Endodermal cell (in vitro differentiated cells): ENCODE measurements around the gene ATP11C. TPM values are rescaled to one million over a fixed set of nuclear protein-coding genes. Genes with fewer than 3 reads are reported as not detected.

ENCODE experiments used
- DNase-seq: peaks from one replicate; pipeline ENCODE4 v3.0.0-alpha.2; 2017
- H3K27ac ChIP-seq: 2 replicates; pipeline ENCODE4 v1.5.1; 2013; ENCODE audit warnings: mild to moderate bottlenecking, low read depth, low read length, moderate library complexity
- H3K27me3 ChIP-seq: 2 replicates; pipeline ENCODE4 v1.6.1; 2013; ENCODE audit warnings: mild to moderate bottlenecking, low read length, moderate library complexity; ENCODE audit not compliant: insufficient read depth, control insufficient read depth, poor library complexity, severe bottlenecking
- H3K36me3 ChIP-seq: 2 replicates; pipeline ENCODE4 v1.7.0; 2013; ENCODE audit warnings: mild to moderate bottlenecking, low read length, moderate library complexity; ENCODE audit not compliant: control insufficient read depth, insufficient read depth
- H3K4me1 ChIP-seq: one replicate; pipeline ENCODE4 v1.7.0; 2013; ENCODE audit warnings: low read length; ENCODE audit not compliant: control insufficient read depth, insufficient read depth
- H3K4me3 ChIP-seq: 2 replicates; pipeline ENCODE4 v1.5.1; 2013; ENCODE audit warnings: mild to moderate bottlenecking, low read length, moderate library complexity
- H3K9ac ChIP-seq: 2 replicates; pipeline ENCODE4 v1.6.1; 2013; ENCODE audit warnings: mild to moderate bottlenecking, low read length, moderate library complexity; ENCODE audit not compliant: poor library complexity, severe bottlenecking; ENCODE audit errors: extremely low read depth
- H3K9me3 ChIP-seq: 2 replicates; pipeline ENCODE4 v1.6.1; 2013; ENCODE audit warnings: mild to moderate bottlenecking, low read length, moderate library complexity; ENCODE audit not compliant: control insufficient read depth
- H3K27ac Mint-ChIP-seq: 2 replicates; pipeline ENCODE4 v1.8.0; 2020; ENCODE audit warnings: mixed read lengths
- H3K27me3 Mint-ChIP-seq: 2 replicates; pipeline ENCODE4 v1.8.0; 2021; ENCODE audit warnings: mild to moderate bottlenecking, mixed read lengths; ENCODE audit not compliant: insufficient read depth
- H3K36me3 Mint-ChIP-seq: 2 replicates; pipeline ENCODE4 v1.8.0; 2020; ENCODE audit warnings: low read depth, mixed read lengths
- H3K4me1 Mint-ChIP-seq: 2 replicates; pipeline ENCODE4 v1.8.0; 2020; ENCODE audit warnings: mixed read lengths
- H3K4me3 Mint-ChIP-seq: 2 replicates; pipeline ENCODE4 v1.8.0; 2020; ENCODE audit warnings: mild to moderate bottlenecking, moderate library complexity, mixed read lengths
- H3K9me3 Mint-ChIP-seq: 2 replicates; pipeline ENCODE4 v1.8.0; 2020; ENCODE audit warnings: mild to moderate bottlenecking, mixed read lengths
- CTCF ChIP-seq: fragments of 200-600 bp; sonication (generic); conservative IDR thresholded peaks from 2 replicates; pipeline ENCODE4 v1.5.0; 2021; ENCODE audit warnings: antibody characterized with exemption, mild to moderate bottlenecking
- WGBS, 2 experiments: methylation state at CpG; one replicate each; pipeline versions ENCODE4 v1.1.5 to v1.1.7; 2013; ENCODE audit warnings: missing lambda C conversion rate in 2 of 2, mixed read lengths in 1 of 2; ENCODE audit not compliant: insufficient coverage in 1 of 2, insufficient read length in 1 of 2; 5-methylcytosine and 5-hydroxymethylcytosine counted together
- total RNA-seq, 2 donors: library from RNA; stranded (reverse); fragmentation: NEBNext Ultra II Directional in 1 of 2; extraction: Animal tissue kit (Norgen Biotek cat#: 25700) in 1 of 2; gene quantifications; 2 replicates in 1 of 2; 3 replicates in 1 of 2; pipeline ENCODE4 v1.2.1, GENCODE V29; 2021

ATP11C gene
- total RNA-seq, 2 donors from 2014 or later = 62.9 to 114 TPM

- WGBS, 2 experiments = 98 to 100% methylated on average over 2 to 3 of the region's 7 CpGs
- H3K27ac Mint-ChIP-seq = no peak overlapping the region
These were observed 112.4 kb downstream of the ATP11C start for GRCh38 chrX:139820358-139820984.

GRCh38 chrX:139816204-139816603, 116.6 kb downstream of the ATP11C start:
- Histone ChIP-seq H3K4me1 (no peaks in the 10 kb centered on the region), H3K27ac (no peak overlapping the region), H3K9me3 (no peaks in the 10 kb centered on the region), H3K9ac (no peak overlapping the region), H3K27me3 (no peaks in the 10 kb centered on the region), H3K36me3 (peaks cover 12% of the 10 kb centered on the region), H3K4me3 (no peak overlapping the region)
- Mint-ChIP-seq H3K36me3 (peaks cover 51% of the 10 kb centered on the region), H3K4me3 (no peak overlapping the region), H3K9me3 (no peaks in the 10 kb centered on the region), H3K4me1 (peaks cover 31% of the 10 kb centered on the region), H3K27me3 (no peaks in the 10 kb centered on the region), H3K27ac (peak overlapping the region; percentile 53)
- no peak for TF ChIP-seq CTCF
- WGBS, 2 experiments = 89% methylated on average over 2 of the region's 2 CpGs; no CpG with 5 or more reads in 1 of the 2 experiments
- DNase-seq = no peak

More at GRCh38 chrX:139820358-139820984, 112.4 kb downstream of the ATP11C start:
- H3K9me3 Mint-ChIP-seq = no peaks in the 10 kb centered on the region
- H3K4me3 Mint-ChIP-seq = no peak overlapping the region
- Histone ChIP-seq H3K9ac (no peak overlapping the region), H3K27me3 (no peaks in the 10 kb centered on the region), H3K4me1 (no peaks in the 10 kb centered on the region), H3K9me3 (no peaks in the 10 kb centered on the region), H3K4me3 (no peak overlapping the region), H3K36me3 (no peaks in the 10 kb centered on the region), H3K27ac (no peak overlapping the region)
- no peak for DNase-seq
- peaks cover 35% of the 10 kb centered on the region for H3K4me1 Mint-ChIP-seq
- peaks cover 37% of the 10 kb centered on the region for H3K36me3 Mint-ChIP-seq
- TF ChIP-seq CTCF = no peak
- H3K27me3 Mint-ChIP-seq = no peaks in the 10 kb centered on the region

- Mint-ChIP-seq H3K27ac (no peak overlapping the region), H3K36me3 (peaks cover 54% of the 10 kb centered on the region), H3K4me3 (no peak overlapping the region), H3K4me1 (peaks cover 31% of the 10 kb centered on the region), H3K9me3 (no peaks in the 10 kb centered on the region), H3K27me3 (no peaks in the 10 kb centered on the region)
- no peaks in the 10 kb centered on the region for H3K4me1 ChIP-seq
- 100% methylated on average over 1 of the region's 1 CpG; no CpG with 5 or more reads in 1 of the 2 experiments for WGBS, 2 experiments
- no peak overlapping the region for H3K4me3 ChIP-seq
- DNase-seq = no peak
- H3K36me3 ChIP-seq = peaks cover 12% of the 10 kb centered on the region
- H3K27me3 ChIP-seq = no peaks in the 10 kb centered on the region
- H3K27ac ChIP-seq = no peak overlapping the region
- no peak overlapping the region for H3K9ac ChIP-seq
- TF ChIP-seq CTCF = no peak
- H3K9me3 ChIP-seq = no peaks in the 10 kb centered on the region
These were observed 117.1 kb downstream of the ATP11C start for GRCh38 chrX:139815771-139816170.
